GM13977 (cell line): Measurements from ENCODE around the gene VPS13D.
"Not testable (repeated sequence)": the region's sequence is repeated elsewhere in the genome, so short reads cannot be mapped to it uniquely, and the experiment has no call there.

Experiments
- DNase-seq: peaks from one replicate; pipeline ENCODE4 v3.0.0; 2012; ENCODE audit warnings: low spot score
- in situ Hi-C: fragments of 300-500 bp; cut with MboI; formaldehyde crosslinking; loops from one replicate; pipeline ENCODE4 v1.12.0; 2022; ENCODE audit warnings: low sequenced_read_pairs, low pct_unique_long_range_greater_than_20kb, mixed read lengths, inconsistent platforms; ENCODE audit not compliant: unreplicated experiment
- TF ChIP-seq, protein P1 (sequence below): IDR thresholded peaks from 2 replicates; pipeline ENCODE4 v1.5.1; 2012; ENCODE audit warnings: mild to moderate bottlenecking, control low read depth; ENCODE audit not compliant: insufficient read depth; ENCODE audit errors: extremely low read depth, missing control alignments

VPS13D gene

DNA sequence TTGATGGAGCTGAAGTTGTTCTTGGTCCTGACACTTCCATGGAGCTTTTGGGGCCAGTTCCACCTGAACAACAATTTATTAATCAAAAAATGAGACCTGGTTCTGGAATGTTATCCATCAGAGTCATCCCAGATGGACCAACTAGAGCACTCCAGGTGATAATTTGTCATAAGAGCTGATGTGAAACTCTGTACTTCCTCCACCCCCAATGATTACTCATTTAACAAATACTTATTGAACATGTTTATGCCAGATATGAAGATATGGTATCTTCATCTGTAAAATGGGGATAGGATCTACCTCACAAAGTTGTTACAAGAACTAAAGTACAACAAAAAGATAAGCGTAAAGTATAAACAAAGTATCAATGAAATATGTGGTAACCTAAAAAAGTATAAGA is 153.2 kb downstream of the VPS13D start:
- TF ChIP-seq, protein P1, sequence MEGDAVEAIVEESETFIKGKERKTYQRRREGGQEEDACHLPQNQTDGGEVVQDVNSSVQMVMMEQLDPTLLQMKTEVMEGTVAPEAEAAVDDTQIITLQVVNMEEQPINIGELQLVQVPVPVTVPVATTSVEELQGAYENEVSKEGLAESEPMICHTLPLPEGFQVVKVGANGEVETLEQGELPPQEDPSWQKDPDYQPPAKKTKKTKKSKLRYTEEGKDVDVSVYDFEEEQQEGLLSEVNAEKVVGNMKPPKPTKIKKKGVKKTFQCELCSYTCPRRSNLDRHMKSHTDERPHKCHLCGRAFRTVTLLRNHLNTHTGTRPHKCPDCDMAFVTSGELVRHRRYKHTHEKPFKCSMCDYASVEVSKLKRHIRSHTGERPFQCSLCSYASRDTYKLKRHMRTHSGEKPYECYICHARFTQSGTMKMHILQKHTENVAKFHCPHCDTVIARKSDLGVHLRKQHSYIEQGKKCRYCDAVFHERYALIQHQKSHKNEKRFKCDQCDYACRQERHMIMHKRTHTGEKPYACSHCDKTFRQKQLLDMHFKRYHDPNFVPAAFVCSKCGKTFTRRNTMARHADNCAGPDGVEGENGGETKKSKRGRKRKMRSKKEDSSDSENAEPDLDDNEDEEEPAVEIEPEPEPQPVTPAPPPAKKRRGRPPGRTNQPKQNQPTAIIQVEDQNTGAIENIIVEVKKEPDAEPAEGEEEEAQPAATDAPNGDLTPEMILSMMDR = no peak
- no peak for DNase-seq
- in situ Hi-C loops = no loop called here

DNA sequence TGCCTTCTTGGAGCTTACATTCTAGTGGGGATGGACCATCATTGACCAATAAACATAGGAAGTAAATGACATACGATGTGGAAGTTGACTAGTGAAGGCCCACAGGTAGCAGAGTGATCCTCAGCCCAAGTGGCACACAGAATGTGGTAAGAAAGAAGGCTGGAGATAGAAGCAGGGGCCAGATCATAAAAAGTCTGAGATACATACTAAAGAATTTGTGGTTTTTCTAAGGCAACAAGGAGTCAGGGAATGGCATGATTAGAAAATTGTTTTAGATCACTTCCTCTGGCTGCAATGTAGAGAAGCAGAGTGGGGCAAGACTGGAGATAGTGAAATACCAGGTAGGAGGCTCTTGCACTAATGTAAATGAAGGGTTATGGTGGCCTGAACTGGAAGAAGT is 154.0 kb downstream of the VPS13D start:
- no peak for DNase-seq
- TF ChIP-seq, protein P1 = no peak
- in situ Hi-C loops = no loop called here

GRCh38 chr1:12384836-12385456 is 155.1 kb downstream of the VPS13D start:
- DNase-seq = no peak
- in situ Hi-C loops = no loop called here
- TF ChIP-seq, protein P1 = no peak

GRCh38 chr1:12386130-12386529 is 156.3 kb downstream of the VPS13D start:
- in situ Hi-C loops = no loop called here
- TF ChIP-seq, protein P1 = no peak
- no peak for DNase-seq

- no peak for DNase-seq
- TF ChIP-seq, protein P1 = no peak
- in situ Hi-C loops = no loop called here
These were observed 157.8 kb downstream of the VPS13D start for GRCh38 chr1:12387641-12388040.

GRCh38 chr1:12390296-12390695 is 160.5 kb downstream of the VPS13D start:
- in situ Hi-C loops, DNase-seq: not testable (repeated sequence)

DNA sequence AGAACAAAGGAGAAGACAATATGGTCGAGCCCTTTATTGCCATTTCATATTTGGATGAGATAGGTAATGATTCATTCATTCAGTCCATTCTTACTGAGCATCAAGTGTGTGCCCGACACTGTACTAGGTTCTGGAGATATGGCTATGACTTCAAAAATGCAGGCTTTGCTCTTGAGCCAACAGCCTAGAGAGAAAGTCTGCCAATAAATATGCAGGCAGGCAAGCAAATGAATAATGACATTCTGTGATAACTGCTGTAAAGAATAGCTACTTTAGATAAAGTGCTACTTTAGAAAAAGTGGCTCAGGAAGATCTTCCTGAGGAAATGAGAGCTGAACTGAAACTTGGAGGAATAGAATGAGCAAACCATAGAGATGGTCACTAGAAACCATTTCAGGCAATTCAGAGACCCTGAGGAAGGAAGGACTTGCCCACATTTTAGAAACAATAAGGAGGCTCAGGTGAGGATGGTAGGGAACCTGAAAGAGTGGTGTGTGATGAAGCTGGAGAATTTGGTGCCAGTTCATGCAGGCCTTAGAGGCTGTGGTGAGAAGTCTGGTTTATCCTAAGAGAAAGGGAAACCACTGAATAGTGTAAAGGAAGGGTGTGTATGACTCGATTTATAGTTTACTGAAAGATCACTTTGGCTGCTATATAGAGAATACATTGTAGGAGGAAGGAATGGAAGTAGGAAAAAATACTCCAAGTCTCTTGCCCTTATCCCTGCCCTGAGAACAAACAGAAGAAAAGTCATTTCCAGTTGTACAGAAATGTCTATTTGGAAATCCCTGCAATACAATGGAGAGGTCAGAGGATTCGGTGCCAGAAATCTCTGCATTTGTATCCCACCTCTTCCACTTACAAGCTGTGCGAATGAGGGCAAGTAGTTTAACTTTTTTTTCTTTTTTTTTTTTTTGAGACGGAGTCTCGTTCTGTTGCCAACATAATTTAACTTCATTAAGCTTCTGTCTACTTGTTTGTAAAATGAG is 167.9 kb downstream of the VPS13D start:
- DNase-seq = no peak
- TF ChIP-seq, protein P1 = no peak
- in situ Hi-C loops = no loop called here
